NCI-H187 (cell line): Measurements from ENCODE around the gene MYO18A.
"Not testable (repeated sequence)": the region's sequence is repeated elsewhere in the genome, so short reads cannot be mapped to it uniquely, and the experiment has no call there.

Experiments used
- DNase-seq, 2 experiments: peaks; one replicate each; lab custom pipeline; 2025; lab: John Stamatoyannopoulos, UW

MYO18A gene

DNA sequence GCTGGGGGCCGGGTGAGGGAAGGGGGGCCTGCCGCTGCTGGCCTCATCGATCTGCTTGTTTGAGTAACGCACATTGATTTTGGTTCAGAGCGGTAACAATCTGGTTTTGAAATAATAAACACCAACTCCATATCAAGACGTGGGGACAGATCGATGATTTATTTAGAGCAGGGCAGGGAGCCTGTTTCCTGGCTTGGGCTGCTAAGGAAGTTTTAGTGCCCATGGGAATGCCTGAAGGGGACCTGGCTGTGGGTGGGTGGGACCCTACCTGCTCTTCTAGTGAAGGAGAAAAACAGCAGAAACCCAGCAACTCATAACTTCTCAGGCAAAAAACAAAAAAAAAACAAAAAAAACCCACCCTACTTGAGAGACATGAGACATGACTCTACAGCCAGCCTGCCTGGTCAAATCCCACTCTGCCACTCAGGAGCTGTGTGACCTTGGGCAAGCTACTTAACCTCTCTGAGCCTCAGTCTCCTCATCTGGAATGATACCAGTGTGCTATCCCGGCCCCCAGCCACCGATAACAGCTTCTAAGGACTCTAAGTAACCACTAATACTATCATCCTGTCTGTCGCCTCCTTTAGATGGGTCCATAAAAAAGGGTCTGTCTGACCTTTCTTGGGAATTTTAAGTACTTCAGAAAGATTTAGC, 71.2 kb downstream of the MYO18A start:
- no peak for DNase-seq

- DNase-seq: no peak
These were observed 72.0 kb downstream of the MYO18A start for GRCh38 chr17:29107933-29108822.

DNA sequence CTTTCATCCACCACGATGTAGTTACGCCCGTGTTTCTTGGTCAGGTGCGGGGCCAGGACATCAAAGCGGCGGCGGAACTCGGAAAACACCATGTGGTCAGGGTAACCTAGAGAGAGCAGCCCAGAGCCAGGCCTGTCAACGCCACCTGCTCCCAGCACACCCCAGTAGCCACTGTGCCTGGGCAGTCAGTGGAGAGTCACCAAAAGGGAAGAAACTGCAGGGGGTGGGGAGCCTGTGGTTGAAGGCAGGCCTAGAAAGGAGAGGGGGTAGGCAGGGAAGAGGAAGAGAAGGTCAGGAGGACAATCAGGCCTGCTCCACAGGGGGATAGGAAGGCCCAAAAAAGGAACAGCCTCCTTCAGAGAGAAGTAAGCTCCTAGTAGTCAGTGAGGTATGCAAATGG, 73.1 kb downstream of the MYO18A start:
- DNase-seq: no peak

GRCh38 chr17:29103341-29103740, 76.9 kb downstream of the MYO18A start:
- DNase-seq: no peak

DNA sequence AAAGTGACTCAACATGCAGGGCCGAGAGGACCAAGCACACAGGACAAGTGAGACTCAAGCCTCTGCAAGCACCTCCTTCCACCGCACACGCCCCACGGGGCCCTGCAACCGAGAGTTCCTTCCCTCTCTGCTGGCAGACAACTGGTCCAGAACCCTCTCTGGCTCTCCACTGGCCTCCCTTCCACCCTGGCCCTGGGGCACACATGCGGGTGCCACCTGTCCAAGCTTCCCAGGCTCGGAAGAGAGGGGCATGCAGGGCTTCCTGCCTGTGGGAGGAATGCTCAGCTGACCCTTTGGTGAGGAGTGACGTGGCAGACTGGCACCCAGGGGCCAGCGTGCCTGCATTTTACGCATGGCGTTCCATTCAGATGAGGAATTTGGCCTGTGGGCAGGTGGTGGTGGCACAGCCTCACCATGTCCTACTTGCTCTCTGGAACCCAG, 77.4 kb downstream of the MYO18A start:
- DNase-seq: no peak

DNA sequence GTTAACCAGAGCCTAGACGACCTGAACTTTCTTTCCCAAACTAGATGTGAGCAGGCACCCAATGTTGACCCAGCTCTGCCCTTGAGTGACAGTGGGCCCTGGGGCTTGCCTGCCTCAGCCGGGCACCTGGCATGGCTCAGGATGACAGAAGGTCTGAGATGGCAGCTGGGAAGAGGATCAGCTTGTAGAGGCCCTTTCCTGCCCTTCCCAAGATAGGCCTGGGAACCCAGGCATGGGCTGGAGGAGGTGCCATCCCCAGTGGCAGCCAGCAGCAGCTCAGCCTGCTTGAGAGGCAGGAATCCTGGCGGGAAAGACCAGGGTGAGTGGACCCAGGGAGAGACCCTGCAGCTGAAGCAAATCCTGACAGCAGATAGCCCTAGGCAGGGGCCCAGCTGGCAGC, 78.2 kb downstream of the MYO18A start:
- no peak for DNase-seq

GRCh38 chr17:29100296-29100695, 79.9 kb downstream of the MYO18A start:
- no peak for DNase-seq

DNA sequence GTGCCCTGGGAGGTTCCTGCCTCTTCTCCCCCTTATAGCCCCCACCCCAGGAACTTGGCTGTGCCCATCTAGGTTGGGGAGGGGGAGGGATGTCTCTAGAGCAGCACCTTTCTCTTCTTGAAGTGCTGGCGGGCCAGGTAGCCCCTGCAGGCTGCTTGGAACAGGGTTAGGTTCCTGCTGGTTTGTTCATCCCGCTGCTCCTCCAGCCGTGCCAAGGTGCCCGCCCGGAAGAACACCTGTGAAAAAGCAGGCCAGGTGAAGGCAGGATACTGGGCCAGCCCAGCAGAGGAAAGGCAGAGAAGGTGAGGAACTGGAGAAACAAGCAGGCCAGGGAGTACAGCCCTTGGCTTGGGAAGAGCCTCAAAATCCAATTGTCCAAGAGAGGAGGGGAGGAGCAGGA, 80.7 kb downstream of the MYO18A start:
- no peak for DNase-seq

- DNase-seq: no peak
These were observed 84.1 kb downstream of the MYO18A start for GRCh38 chr17:29096094-29096493.

DNA sequence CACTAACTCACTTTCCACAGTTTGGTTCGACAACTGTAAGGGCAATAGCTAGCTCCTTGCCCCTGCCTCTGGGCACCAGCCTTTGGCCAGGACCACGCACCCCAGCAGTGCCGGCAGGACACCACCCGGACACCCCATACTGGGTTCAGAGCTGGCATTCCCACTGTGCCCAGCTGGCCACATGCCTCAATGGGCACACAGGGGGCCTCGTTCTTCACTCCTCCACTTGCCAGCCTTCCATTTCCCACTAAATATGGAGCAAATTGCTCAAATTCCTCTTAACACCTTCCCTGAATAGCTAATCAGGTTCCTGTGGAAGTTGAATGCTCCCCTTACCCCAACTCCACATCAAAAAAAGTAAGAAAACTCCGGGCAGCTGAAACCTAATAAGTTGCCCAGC, 84.8 kb downstream of the MYO18A start:
- no peak for DNase-seq

DNA sequence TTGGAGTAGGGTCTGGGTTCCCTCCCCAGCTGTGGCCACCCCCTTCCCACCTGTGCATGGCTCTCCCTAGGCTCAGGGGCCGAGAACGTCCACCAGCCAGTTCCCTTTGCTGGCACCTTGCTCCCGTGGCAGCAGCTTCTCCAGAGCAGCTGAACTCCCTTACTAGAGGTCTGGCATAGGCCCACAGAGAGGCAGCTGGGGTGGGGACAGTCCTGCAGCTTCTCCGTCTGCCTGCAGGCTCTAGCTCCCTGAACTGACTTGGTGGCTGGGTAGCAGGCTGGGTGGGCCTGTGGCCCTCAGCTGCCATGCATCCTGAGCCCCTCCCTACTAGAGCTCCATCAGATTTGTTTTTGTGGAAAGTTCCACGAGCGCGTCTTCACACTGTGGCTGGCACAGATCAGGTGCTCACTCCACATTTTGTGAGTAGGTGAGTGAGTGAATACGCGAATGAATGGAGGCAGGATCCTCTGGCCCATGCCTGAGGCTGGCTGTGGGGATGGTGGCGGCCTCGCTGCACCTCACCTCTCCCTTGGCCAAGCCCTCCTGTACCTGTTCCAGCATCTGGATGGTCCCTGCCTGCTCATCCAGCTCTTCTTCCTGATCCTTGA, 86.0 kb downstream of the MYO18A start:
- DNase-seq: no peak

GRCh38 chr17:29093090-29093871, 86.9 kb downstream of the MYO18A start:
- no peak for DNase-seq

GRCh38 chr17:29091606-29092289, 88.5 kb downstream of the MYO18A start:
- no peak for DNase-seq

DNA sequence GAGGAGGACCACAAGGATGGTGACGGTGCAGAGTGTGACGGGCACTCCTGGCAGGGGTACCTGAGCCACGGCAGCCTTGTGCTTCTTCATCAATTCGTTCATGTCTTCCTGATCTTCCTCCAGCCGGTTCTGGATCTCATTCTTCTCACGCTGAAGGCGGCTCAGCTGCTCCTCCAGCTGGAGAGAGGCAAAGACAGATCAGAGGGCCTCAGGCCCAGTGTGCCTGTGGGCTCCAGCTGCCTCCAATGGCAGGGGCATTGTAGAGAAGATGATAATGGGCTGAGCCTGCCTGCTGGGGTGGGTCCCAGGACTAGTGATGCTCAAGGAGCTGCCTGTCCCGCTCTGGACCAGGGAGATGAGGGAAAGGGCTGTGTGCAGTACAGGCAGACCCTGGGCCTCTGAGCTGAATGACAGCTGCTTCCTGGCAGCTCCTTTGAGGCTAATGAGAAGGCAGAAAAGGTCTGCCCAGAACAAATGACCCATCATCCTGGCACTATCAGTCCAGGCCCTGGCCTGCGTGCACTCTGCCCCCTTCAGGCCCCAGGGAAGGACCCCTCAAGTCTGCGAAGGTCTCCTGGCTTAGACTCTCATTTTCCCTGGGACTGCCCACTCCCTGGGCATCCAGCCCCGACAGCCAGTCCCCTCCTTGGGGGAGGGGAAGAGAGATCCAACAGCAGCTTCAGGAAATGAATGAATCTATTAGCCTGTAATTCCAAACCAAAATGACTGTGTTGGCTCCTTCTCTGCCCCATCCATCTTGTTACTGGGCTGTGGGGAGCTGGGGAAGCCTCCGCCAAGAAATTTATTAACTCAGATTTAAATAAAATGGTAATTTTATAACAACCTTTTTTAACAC, 89.2 kb downstream of the MYO18A start:
- no peak for DNase-seq

DNA sequence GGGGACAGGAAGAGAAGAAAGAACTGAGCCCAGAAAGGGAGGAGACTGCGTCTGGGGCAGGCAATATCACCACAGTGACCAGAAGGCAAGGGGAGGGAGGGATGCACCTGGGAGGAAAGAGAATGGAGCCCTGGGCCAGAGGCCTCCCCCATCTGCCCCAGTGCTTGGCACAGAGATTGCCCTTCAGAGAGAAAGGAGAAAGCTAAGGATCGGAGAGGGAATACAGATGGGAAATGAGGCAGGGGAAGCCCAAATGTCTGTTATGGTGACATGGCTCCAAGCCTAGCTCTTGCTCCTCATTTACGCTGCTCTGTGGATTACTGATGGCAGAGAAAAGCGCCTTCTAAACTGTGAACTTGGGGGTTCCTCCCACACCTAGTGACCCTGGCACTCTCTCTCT, 90.1 kb downstream of the MYO18A start:
- DNase-seq: no peak

DNA sequence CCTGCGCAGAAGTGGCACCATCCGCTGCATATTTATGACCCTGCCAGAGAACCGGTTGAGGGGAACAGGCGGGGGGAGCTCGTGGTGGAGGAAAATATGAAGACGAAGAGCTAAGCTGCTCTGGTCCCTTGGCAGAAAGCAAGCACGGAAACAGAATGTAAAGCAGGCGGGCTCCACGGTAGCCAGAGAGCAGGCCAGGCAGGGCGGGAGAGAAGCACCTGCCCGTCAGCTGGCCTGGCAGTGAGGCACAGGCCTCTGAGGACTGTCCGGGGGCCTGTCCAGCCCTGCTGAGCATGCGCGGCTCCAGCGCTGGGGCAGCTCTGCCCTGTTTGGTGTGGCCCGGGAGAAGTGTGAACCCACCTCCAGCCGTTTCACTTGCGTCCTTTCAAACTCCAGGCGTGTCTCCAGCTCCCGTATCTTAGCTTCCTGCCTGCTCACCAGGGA, 90.6 kb downstream of the MYO18A start:
- no peak for DNase-seq

GRCh38 chr17:29088782-29089181, 91.4 kb downstream of the MYO18A start:
- not testable (repeated sequence) for DNase-seq

DNA sequence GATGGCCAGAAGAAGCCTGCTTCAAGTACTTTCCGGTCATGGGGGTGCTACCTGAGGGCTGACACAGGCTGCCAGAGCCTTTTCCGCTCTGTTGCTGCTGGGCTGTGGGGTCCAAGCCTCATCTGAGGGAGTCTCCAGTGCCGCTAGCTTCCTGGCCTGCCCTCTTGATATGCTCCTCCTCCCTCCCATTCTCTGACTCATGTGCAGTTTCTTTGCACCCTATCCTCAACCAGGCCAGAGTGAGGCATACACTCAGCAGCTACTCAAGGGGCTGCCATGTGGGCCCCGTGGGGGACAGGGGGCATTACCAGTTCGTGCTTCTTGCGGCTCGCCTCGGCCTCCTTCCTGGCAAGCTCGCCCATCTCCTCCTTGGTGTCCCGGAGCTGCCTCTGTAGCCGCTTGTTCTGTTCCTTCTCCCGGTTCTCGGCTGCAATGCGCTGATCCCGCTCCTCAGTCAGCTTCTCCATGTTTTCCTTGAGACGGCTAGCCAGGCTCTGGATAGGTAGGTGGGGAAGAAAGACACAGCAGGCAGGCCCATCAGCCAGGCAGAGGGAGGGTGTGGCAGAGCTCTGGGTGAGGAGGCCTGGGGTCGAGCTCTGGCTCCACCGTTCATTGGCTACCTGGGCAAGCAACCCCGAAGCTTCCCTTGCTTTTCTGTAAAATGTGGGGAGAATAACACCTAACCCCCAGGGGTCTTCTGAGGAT, 93.4 kb downstream of the MYO18A start:
- DNase-seq: no peak

- no peak for DNase-seq
These were observed 95.0 kb downstream of the MYO18A start for GRCh38 chr17:29085223-29085622.
